ENCODE results near the gene PLCB1. TPM values are rescaled to one million over a fixed set of nuclear protein-coding genes. Genes with fewer than 3 reads are reported as not detected.

PLCB1 gene
- total RNA-seq, 1 experiment from 2014 or later: not detected

DNA sequence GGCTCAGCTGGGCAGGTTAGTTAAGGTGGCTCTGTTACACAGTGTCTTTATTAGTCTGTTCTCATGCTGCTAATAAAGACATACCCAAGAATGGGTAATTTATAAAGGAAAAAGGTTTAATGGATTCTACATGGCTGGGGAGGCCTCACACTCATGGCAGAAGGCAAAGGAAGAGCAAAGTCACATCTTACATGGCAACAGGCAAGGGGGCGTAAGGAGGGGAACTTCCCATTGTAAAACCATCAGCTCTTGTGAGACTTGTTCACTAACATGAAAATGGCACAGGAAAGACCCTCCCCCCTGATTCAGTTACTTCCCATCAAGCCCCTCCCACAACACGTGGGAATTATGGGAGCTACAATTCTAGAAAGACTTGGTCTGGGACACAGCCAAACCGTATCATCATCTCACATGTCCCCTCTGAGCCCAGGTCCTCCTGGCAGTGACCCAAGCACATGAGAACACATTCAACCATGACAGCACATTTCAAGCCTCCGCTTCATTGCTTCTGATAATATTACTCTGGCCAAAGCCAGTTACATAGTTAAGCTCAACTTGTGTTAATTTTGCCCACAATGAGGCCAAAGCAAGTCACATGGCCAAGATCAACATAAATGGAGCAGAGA lies 383.9 kb downstream of the PLCB1 start:
- CTCF ChIA-PET: no interaction called here
- Histone ChIP-seq H3K79me2 (ENCODE audit: low read depth) (no peaks in the 10 kb centered on the region), H3K27me3 (ENCODE audit: insufficient read depth, low read depth) (no peaks in the 10 kb centered on the region), H3K4me3 (no peak overlapping the region), H3K4me2 (no peak overlapping the region), H3K36me3 (ENCODE audit: low read depth) (no peaks in the 10 kb centered on the region), H2AFZ (no peak overlapping the region), H3K9me2 (ENCODE audit: insufficient read depth) (no peaks in the 10 kb centered on the region), H3F3A (ENCODE audit: insufficient read depth, low read depth) (no peaks in the 10 kb centered on the region), H3K4me1 (replicated peaks; ENCODE audit: insufficient read depth) (no peaks in the 10 kb centered on the region), H3K27ac (no peak overlapping the region), H3K9me3 (ENCODE audit: insufficient read depth, low read depth) (no peaks in the 10 kb centered on the region), H4K20me1 (ENCODE audit: insufficient read depth) (no peaks in the 10 kb centered on the region)
- no peak for DNase-seq
- POLR2A ChIA-PET (ENCODE audit: unreplicated experiment): interaction anchor here (0.6 kb wide), 1 partner anchor 169 kb away, joined by 5 read pairs; no protein-coding TSS in a partner anchor
- no peak for TF ChIP-seq EZH2 (IDR thresholded peaks at IDR 0.05; ENCODE audit: low read depth)
- TF ChIP-seq, protein P1, sequence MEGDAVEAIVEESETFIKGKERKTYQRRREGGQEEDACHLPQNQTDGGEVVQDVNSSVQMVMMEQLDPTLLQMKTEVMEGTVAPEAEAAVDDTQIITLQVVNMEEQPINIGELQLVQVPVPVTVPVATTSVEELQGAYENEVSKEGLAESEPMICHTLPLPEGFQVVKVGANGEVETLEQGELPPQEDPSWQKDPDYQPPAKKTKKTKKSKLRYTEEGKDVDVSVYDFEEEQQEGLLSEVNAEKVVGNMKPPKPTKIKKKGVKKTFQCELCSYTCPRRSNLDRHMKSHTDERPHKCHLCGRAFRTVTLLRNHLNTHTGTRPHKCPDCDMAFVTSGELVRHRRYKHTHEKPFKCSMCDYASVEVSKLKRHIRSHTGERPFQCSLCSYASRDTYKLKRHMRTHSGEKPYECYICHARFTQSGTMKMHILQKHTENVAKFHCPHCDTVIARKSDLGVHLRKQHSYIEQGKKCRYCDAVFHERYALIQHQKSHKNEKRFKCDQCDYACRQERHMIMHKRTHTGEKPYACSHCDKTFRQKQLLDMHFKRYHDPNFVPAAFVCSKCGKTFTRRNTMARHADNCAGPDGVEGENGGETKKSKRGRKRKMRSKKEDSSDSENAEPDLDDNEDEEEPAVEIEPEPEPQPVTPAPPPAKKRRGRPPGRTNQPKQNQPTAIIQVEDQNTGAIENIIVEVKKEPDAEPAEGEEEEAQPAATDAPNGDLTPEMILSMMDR (conservative IDR thresholded peaks at IDR 0.05): no peak
- BruUV-seq (replicated peaks): no TSS peak
- intact Hi-C loops (cut with micrococcal nuclease; ENCODE audit: unreplicated experiment): no loop called here

DNA sequence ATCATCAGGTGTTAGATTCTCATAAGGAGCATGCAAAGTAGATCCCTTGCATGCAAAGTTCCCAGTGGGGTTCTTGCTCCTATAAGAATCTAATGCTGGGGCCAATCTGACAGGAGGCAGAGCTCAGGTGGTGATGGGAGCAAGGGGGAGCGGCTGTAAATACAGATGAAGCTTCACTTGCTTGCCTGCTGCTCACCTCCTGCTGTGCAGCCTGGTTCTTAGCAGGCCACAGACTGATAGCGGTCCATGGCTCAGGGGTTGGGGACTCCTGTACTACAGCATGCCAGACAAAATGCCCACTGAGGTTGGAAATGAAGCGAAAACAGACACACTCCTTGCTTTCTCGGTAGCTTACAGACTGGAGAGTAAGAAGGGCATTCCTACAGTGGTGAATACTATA lies 386.8 kb downstream of the PLCB1 start:
- TF ChIP-seq, protein P1 (conservative IDR thresholded peaks at IDR 0.05): no peak
- TF ChIP-seq EZH2 (IDR thresholded peaks at IDR 0.05; ENCODE audit: low read depth): no peak
- no peak for DNase-seq
- Histone ChIP-seq H3K36me3 (ENCODE audit: low read depth) (no peaks in the 10 kb centered on the region), H3K4me2 (no peak overlapping the region), H3K27me3 (ENCODE audit: insufficient read depth, low read depth) (no peaks in the 10 kb centered on the region), H2AFZ (no peak overlapping the region), H4K20me1 (ENCODE audit: insufficient read depth) (peaks cover 3% of the 10 kb centered on the region; the same call in 1 of the 2 replicates), H3K9me2 (ENCODE audit: insufficient read depth) (no peaks in the 10 kb centered on the region), H3K27ac (no peak overlapping the region), H3F3A (ENCODE audit: insufficient read depth, low read depth) (no peaks in the 10 kb centered on the region), H3K4me1 (replicated peaks; ENCODE audit: insufficient read depth) (no peaks in the 10 kb centered on the region), H3K79me2 (ENCODE audit: low read depth) (no peaks in the 10 kb centered on the region), H3K9me3 (ENCODE audit: insufficient read depth, low read depth) (no peaks in the 10 kb centered on the region), H3K4me3 (no peak overlapping the region)
- no TSS peak for BruUV-seq (replicated peaks)
- ChIA-PET CTCF (no interaction called here), POLR2A (ENCODE audit: unreplicated experiment) (no interaction called here)
- intact Hi-C loops (cut with micrococcal nuclease; ENCODE audit: unreplicated experiment): no loop called here

DNA sequence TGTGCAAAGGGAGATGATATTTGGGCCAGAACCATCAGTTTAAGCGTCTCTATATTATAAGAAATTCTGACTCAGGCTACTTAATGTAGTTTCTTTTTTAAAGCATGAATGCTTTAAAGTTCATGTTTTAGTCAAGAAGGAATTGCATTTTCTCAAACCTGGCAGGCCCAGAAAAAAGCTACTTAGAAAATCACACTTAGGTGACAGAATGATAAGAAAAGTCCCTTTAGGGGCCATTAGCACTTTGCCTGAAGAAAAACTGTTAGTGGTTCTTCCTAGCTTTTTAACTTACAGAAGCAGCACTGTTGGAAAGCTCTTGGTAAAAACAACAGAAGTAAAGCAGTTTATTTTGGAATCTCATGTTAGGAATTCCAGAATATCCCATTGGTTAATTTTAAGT lies 387.8 kb downstream of the PLCB1 start:
- no peak for DNase-seq
- Histone ChIP-seq H3K4me3 (no peak overlapping the region), H4K20me1 (ENCODE audit: insufficient read depth) (peaks cover 3% of the 10 kb centered on the region; the same call in 1 of the 2 replicates), H2AFZ (no peak overlapping the region), H3K4me1 (replicated peaks; ENCODE audit: insufficient read depth) (no peaks in the 10 kb centered on the region), H3K9me2 (ENCODE audit: insufficient read depth) (no peaks in the 10 kb centered on the region), H3K9me3 (ENCODE audit: insufficient read depth, low read depth) (no peaks in the 10 kb centered on the region), H3K36me3 (ENCODE audit: low read depth) (no peaks in the 10 kb centered on the region), H3K27me3 (ENCODE audit: insufficient read depth, low read depth) (no peaks in the 10 kb centered on the region), H3F3A (ENCODE audit: insufficient read depth, low read depth) (no peaks in the 10 kb centered on the region), H3K79me2 (ENCODE audit: low read depth) (no peaks in the 10 kb centered on the region), H3K27ac (no peak overlapping the region), H3K4me2 (no peak overlapping the region)
- ChIA-PET POLR2A (ENCODE audit: unreplicated experiment) (no interaction called here), CTCF (no interaction called here)
- no peak for TF ChIP-seq EZH2 (IDR thresholded peaks at IDR 0.05; ENCODE audit: low read depth)
- TF ChIP-seq, protein P1 (conservative IDR thresholded peaks at IDR 0.05): no peak
- intact Hi-C loops (cut with micrococcal nuclease; ENCODE audit: unreplicated experiment): no loop called here
- no TSS peak for BruUV-seq (replicated peaks)

Data from PC-9 (cell line).